GM10248 (cell line): ENCODE data around the gene HTR1A.
A peak's percentile ranks its signal among the peaks of the same experiment; 100 is the strongest.

ENCODE experiments used
- CTCF ChIA-PET: fragments of 300-600 bp; sonication (Branson Sonifier 250); formaldehyde crosslinking; extraction: SDS; loops from one replicate; lab custom pipeline; 2021; ENCODE audit warnings: antibody characterized with exemption; lab: Yijun Ruan, JAX
- POLR2A ChIA-PET: fragments of 350-650 bp; sonication (Branson Sonifier 250); formaldehyde crosslinking; extraction: SDS; loops from one replicate; lab custom pipeline; 2020; ENCODE audit warnings: antibody characterized with exemption; lab: Yijun Ruan, JAX
- DNase-seq: peaks from one replicate; pipeline ENCODE4 v3.0.0; 2012; ENCODE audit errors: extremely low spot score
- CTCF ChIP-seq: IDR thresholded peaks from 2 replicates; pipeline ENCODE4 v1.5.1; 2012; ENCODE audit warnings: mild to moderate bottlenecking, low read depth; ENCODE audit errors: extremely low read depth, missing control alignments, control extremely low read depth

Gene HTR1A

GRCh38 chr5:63962279-63962678 is at the start of gene HTR1A:
Gene HTR1A (minus strand): TSS chr5:63962445. CDS start chr5:63961719, 726 bp downstream.
- peak; percentile 6 for DNase-seq
- CTCF ChIA-PET = interaction anchor here (1.5 to 3.0 kb wide), 3 partner anchors 9 to 561 kb away, joined by 4 to 12 read pairs (median 5); no protein-coding TSS in a partner anchor
- no peak for TF ChIP-seq CTCF
- POLR2A ChIA-PET = no interaction called here

- ChIA-PET POLR2A (no interaction called here), CTCF (no interaction called here)
- no peak for TF ChIP-seq CTCF
- DNase-seq = no peak
These were observed 41.7 kb upstream of the HTR1A start for GRCh38 chr5:64003966-64004365.

- DNase-seq = no peak
- no peak for TF ChIP-seq CTCF
- ChIA-PET POLR2A (no interaction called here), CTCF (interaction anchor here (1.3 kb wide), 1 partner anchor 13 kb away, joined by 3 read pairs; no protein-coding TSS in a partner anchor)
These were observed 37.9 kb upstream of the HTR1A start for GRCh38 chr5:64000096-64000495.

GRCh38 chr5:63987053-63987452 is 24.8 kb upstream of the HTR1A start:
- TF ChIP-seq CTCF = no peak
- DNase-seq = no peak
- CTCF ChIA-PET = interaction anchor here (0.9 to 1.5 kb wide), 3 partner anchors 10 to 13 kb away, joined by 3 to 5 read pairs (median 3); no protein-coding TSS in a partner anchor
- POLR2A ChIA-PET = no interaction called here

- no peak for DNase-seq
- CTCF ChIA-PET = interaction anchor here (1.2 to 1.3 kb wide), 2 partner anchors 18 to 19 kb away, joined by 3 to 4 read pairs; no protein-coding TSS in a partner anchor
- POLR2A ChIA-PET = no interaction called here
- no peak for TF ChIP-seq CTCF
These were observed 19.6 kb upstream of the HTR1A start for GRCh38 chr5:63981864-63982263.

GRCh38 chr5:63963926-63964325 is 1.7 kb upstream of the HTR1A start:
- DNase-seq = no peak
- ChIA-PET POLR2A (no interaction called here), CTCF (interaction anchor here (1.1 to 3.0 kb wide), 8 partner anchors 8 to 563 kb away, joined by 3 to 12 read pairs (median 4); no protein-coding TSS in a partner anchor)
- TF ChIP-seq CTCF = no peak
